ENCODE data around the gene SHC2.

Gene SHC2

GRCh38 chr19:371501-372168, 89.2 kb downstream of the SHC2 start:
- Histone ChIP-seq H3K4me3 (ENCODE audit: low read depth, low read length) (no peak overlapping the region), H3K27ac (ENCODE audit: extremely low read depth, low read depth, low read length) (no peak overlapping the region), H3K4me1 (ENCODE audit: control insufficient read depth, insufficient read depth, low read length) (no peaks in the 10 kb centered on the region), H3K36me3 (ENCODE audit: control insufficient read depth in 2 of 2, insufficient read depth in 1 of 2, low read length in 2 of 2) (no peaks in the 10 kb centered on the region), H3K9me3 (ENCODE audit: control insufficient read depth, insufficient read depth, low read depth, low read length) (no peaks in the 10 kb centered on the region)
- ChIA-PET POLR2A (no interaction called here), CTCF (interaction anchor here (0.5 kb wide), 1 partner anchor 105 kb away, joined by 3 read pairs; no protein-coding TSS in a partner anchor)
- TF ChIP-seq BCL6B (tag by site-specific recombination; IDR thresholded peaks at IDR 0.05) (no peak), ZNF791 (tag by site-specific recombination; IDR thresholded peaks at IDR 0.05) (no peak), ZNF76 (tag by site-specific recombination; IDR thresholded peaks at IDR 0.05; ENCODE audit: borderline replicate concordance, low read depth) (no peak), ZNF449 (tag by site-specific recombination; IDR thresholded peaks at IDR 0.05) (no peak), PRDM10 (tag by site-specific recombination; IDR thresholded peaks at IDR 0.05) (no peak), HIC1 (tag by site-specific recombination; IDR thresholded peaks at IDR 0.05) (no peak), ZNF621 (tag by site-specific recombination; IDR thresholded peaks at IDR 0.05) (no peak), ZNF423 (tag by site-specific recombination; IDR thresholded peaks at IDR 0.05) (no peak), KLF9 (tag by site-specific recombination; IDR thresholded peaks at IDR 0.05; ENCODE audit: low read depth) (no peak), GLI4 (tag by site-specific recombination; IDR thresholded peaks at IDR 0.05) (no peak), ZNF654 (tag by site-specific recombination; IDR thresholded peaks at IDR 0.05; ENCODE audit: low read depth) (no peak), ZNF785 (tag by site-specific recombination; IDR thresholded peaks at IDR 0.05) (no peak), ZNF202 (tag by site-specific recombination; IDR thresholded peaks at IDR 0.05; ENCODE audit: borderline replicate concordance) (no peak), ZNF660 (tag by site-specific recombination; IDR thresholded peaks at IDR 0.05) (no peak)

- H3K27ac ChIP-seq (ENCODE audit: extremely low read depth, low read depth, low read length), result no peak overlapping the region
- H3K9me3 ChIP-seq (ENCODE audit: control insufficient read depth, insufficient read depth, low read depth, low read length), result no peaks in the 10 kb centered on the region
- no peak overlapping the region for H3K4me3 ChIP-seq (ENCODE audit: low read depth, low read length)
- POLR2A ChIA-PET, result no interaction called here
- no peaks in the 10 kb centered on the region for H3K4me1 ChIP-seq (ENCODE audit: control insufficient read depth, insufficient read depth, low read length)
- CTCF ChIA-PET, result interaction anchor here (0.5 kb wide), 1 partner anchor 104 kb away, joined by 3 read pairs; no protein-coding TSS in a partner anchor
- H3K36me3 ChIP-seq (ENCODE audit: control insufficient read depth in 2 of 2, insufficient read depth in 1 of 2, low read length in 2 of 2), result no peaks in the 10 kb centered on the region
- TF ChIP-seq ZNF785 (tag by site-specific recombination; IDR thresholded peaks at IDR 0.05) (no peak), KLF8 (tag by site-specific recombination; IDR thresholded peaks at IDR 0.05) (no peak), ZNF423 (tag by site-specific recombination; IDR thresholded peaks at IDR 0.05) (no peak), ZNF501 (tag by site-specific recombination; IDR thresholded peaks at IDR 0.05) (no peak), ZNF112 (tag by site-specific recombination; IDR thresholded peaks at IDR 0.05) (no peak), KLF10 (tag by site-specific recombination; IDR thresholded peaks at IDR 0.05) (no peak), ZNF184 (tag by site-specific recombination; IDR thresholded peaks at IDR 0.05) (no peak), ZBTB48 (tag by site-specific recombination; IDR thresholded peaks at IDR 0.05) (no peak), PRDM4 (tag by site-specific recombination; IDR thresholded peaks at IDR 0.05) (no peak)
Measured at GRCh38 chr19:370641-371330, 90.0 kb downstream of the SHC2 start.

Measured in HEK293 (cell line).